Right ventricle myocardium inferior (tissue), 1 donor: ENCODE results near the gene MME. TPM values are rescaled to one million over a fixed set of nuclear protein-coding genes. Genes with fewer than 3 reads are reported as not detected.
"Not testable (repeated sequence)": the region's sequence is repeated elsewhere in the genome, so short reads cannot be mapped to it uniquely, and the experiment has no call there.

Experiments
- ATAC-seq: fragments of 200-7000 bp; cut with Tn5 transposase; one replicate; pipeline ENCODE4 v1.9.1; 2020; ENCODE audit warnings: mild to moderate bottlenecking, moderate library complexity
- DNase-seq: peaks from one replicate; pipeline ENCODE4 v3.0.0; 2021; ENCODE audit errors: missing footprints
- intact Hi-C: fragments of 100-400 bp; cut with DNase I; formaldehyde crosslinking; loops from one replicate; pipeline ENCODE4 v1.11.0; 2022
- total RNA-seq: library from RNA; stranded (reverse); fragmentation: NEBNext Ultra II Directional; extraction: Animal tissue kit (Norgen Biotek cat#: 25700); gene quantifications from one replicate; pipeline ENCODE4 v1.2.1, GENCODE V29; 2021
- donor health status: DM: no; HTN: yes; CAD: no; lungs with severe emphysema.

The MME gene
- total RNA-seq, 1 donor from 2014 or later = 4.8 TPM

GRCh38 chr3:155216007-155216406 is 135.9 kb downstream of the MME start:
- ATAC-seq, DNase-seq, intact Hi-C loops: not testable (repeated sequence)

- intact Hi-C loops = no loop called here
- no peak for DNase-seq
- ATAC-seq = peak; percentile 34
These were observed 137.5 kb downstream of the MME start for GRCh38 chr3:155217591-155217990.

GRCh38 chr3:155218462-155218861 is 138.3 kb downstream of the MME start:
- ATAC-seq = no peak
- no peak for DNase-seq
- intact Hi-C loops = no loop called here

GRCh38 chr3:155219106-155219505 is 139.0 kb downstream of the MME start:
- intact Hi-C loops = no loop called here
- ATAC-seq (no peak), DNase-seq (no peak)

- DNase-seq = no peak
- ATAC-seq = no peak
- intact Hi-C loops = no loop called here
These were observed 145.3 kb downstream of the MME start for GRCh38 chr3:155225417-155225816.

GRCh38 chr3:155227141-155227540 is 147.0 kb downstream of the MME start:
- no peak for ATAC-seq
- no peak for DNase-seq
- intact Hi-C loops = no loop called here

- no peak for DNase-seq
These were observed 148.6 kb downstream of the MME start for GRCh38 chr3:155228676-155229075.

GRCh38 chr3:155229086-155229485 is 149.0 kb downstream of the MME start:
- no peak for ATAC-seq
- intact Hi-C loops = no loop called here

More at GRCh38 chr3:155228676-155229075, 148.6 kb downstream of the MME start:
- intact Hi-C loops = no loop called here
- no peak for ATAC-seq

GRCh38 chr3:155230382-155230781 is 150.3 kb downstream of the MME start:
- ATAC-seq (no peak), DNase-seq (no peak)
- intact Hi-C loops = no loop called here

More at GRCh38 chr3:155229086-155229485, 149.0 kb downstream of the MME start:
- DNase-seq = no peak

- intact Hi-C loops = loop anchor here (2.0 kb wide), 1 partner anchor 83 kb away; no protein-coding TSS in a partner anchor
- no peak for ATAC-seq
- DNase-seq = no peak
These were observed 151.7 kb downstream of the MME start for GRCh38 chr3:155231792-155232191.

- ATAC-seq = peak; percentile 93
- intact Hi-C loops = loop anchor here (2.0 kb wide), 1 partner anchor 82 kb away; no protein-coding TSS in a partner anchor
- peak; percentile 65 for DNase-seq
These were observed 152.5 kb downstream of the MME start for GRCh38 chr3:155232605-155233004.

- ATAC-seq = peak; percentile 91
- DNase-seq = no peak
- intact Hi-C loops = loop anchor here (2.0 kb wide), 1 partner anchor 82 kb away; no protein-coding TSS in a partner anchor
These were observed 153.1 kb downstream of the MME start for GRCh38 chr3:155233213-155233612.

Other genes starting within 250 kb of the MME start
- 0.84 TPM for gene STRIT1, start 213.4 kb downstream of the MME start, total RNA-seq